ENCODE data around the gene HK1.
A peak's percentile ranks its signal among the peaks of the same experiment; 100 is the strongest.

Gene HK1

DNA sequence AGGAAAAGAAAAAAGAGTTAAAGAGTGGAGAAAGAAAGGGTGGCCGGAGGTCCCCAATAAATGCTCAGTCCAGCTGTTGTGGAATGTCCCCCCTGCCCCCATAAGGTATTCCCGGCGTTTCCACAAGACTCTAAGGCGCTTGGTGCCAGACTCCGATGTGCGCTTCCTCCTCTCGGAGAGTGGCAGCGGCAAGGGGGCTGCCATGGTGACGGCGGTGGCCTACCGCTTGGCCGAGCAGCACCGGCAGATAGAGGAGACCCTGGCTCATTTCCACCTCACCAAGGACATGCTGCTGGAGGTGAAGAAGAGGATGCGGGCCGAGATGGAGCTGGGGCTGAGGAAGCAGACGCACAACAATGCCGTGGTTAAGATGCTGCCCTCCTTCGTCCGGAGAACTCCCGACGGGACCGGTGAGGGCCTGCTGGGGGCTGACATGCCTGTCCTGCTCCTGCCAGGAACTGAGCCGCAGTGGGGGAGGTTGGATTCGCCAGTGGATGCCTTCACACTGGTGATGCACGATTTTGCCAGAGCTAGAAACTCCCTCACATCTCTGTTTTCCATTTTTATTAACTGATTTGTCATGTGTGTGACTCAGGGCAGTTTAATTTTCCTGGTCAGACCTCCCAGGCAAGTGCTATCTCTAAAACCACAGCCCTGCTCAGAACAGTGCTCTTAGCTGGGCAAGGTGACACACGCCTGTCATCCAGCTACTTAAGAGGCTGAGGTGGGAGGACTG is 104.3 kb downstream of the HK1 start:
- no peak for DNase-seq

GRCh38 chr10:69383558-69383957 is 105.3 kb downstream of the HK1 start:
- DNase-seq: no peak

GRCh38 chr10:69384320-69384719 is 106.0 kb downstream of the HK1 start:
- DNase-seq: no peak

- DNase-seq: no peak
Observed at GRCh38 chr10:69385454-69386350, 107.4 kb downstream of the HK1 start.

GRCh38 chr10:69387500-69387899 is 109.2 kb downstream of the HK1 start:
- no peak for DNase-seq

GRCh38 chr10:69388488-69388887 is 110.2 kb downstream of the HK1 start:
- DNase-seq: no peak

DNA sequence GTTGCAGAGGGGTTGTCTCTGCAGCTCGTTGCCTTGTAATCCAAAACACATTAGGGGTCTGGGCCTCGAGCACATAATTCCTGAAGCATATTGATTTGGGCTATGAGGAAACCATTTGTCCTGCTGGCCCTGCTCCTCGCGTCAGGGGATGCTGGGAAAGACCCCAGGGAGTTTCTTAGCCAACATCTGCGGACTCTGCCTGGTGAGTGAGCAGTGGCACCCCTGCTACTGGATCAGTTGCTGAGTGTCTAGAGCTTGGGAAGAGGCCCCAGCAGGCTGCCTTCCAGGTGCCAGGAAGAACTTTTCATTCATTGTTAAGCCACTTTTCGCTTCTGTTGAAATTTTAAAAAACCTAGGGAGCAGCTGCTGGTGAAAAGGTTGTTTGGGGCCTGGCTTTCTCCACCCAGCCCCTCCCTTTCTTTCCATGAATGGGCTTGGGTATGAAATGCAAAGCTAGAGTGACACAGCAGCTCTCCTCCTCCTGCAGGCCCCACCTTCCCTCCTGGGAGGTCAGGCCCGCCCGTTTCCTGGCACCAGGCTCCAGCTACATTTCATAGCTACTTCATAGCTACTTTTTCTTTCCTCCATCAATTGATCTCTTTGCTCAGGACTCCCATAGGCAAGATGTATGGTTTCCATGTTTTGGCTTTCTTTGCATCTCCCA is 111.7 kb downstream of the HK1 start:
- no peak for DNase-seq

- DNase-seq: no peak
Observed at GRCh38 chr10:69391158-69391557, 112.9 kb downstream of the HK1 start.

DNA sequence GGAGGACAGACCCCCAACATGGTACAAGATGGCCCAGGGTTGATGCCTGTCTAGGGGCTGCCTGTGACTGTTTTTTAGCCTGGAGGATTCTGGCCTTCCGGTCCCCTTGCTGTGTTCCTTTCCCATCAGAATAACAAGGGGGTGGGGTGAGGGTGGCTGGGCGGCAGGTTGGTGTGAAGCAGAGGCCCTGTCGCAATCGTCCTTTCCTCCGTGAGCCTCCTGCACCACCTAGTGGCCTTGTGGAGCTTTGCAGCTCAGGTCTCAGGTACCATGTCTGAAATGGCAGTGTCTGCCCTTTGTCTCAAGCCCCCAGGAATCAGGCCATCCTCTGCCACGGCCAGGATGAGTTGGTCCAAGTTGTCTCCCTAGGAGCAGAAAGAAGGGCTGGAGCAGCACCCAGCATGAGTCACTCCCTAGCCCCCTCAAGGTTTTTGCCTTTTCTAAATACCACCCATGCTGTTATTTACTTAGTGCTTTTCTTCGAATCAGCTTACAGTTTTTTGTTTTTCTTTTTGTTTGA is 114.2 kb downstream of the HK1 start:
- peak; percentile 79 to 80 for DNase-seq

DNA sequence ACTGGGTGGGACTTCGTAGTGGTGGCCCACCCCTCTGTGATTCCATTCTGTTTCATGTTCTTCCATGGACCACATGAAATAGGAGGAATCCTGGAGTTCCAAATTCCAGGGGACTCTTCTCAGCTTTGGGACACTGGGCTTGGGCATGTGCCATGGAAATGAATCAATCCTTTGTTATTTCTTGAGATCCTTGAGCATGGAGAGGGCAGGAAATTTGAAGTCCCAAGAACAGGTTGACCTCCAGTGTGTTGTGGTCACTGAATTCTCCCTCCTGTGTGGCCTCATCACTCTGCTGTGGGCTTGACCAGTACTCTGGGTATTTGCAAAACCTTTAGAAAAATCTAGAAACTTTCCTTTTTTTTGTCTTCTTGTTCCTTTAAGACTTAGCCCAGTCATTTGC is 115.7 kb downstream of the HK1 start:
- DNase-seq: no peak

GRCh38 chr10:69397972-69398371 is 119.7 kb downstream of the HK1 start:
- DNase-seq: no peak

GRCh38 chr10:69398466-69398865 is 120.2 kb downstream of the HK1 start:
- DNase-seq: no peak

GRCh38 chr10:69400936-69401335 is 122.6 kb downstream of the HK1 start:
- DNase-seq: no peak

DNA sequence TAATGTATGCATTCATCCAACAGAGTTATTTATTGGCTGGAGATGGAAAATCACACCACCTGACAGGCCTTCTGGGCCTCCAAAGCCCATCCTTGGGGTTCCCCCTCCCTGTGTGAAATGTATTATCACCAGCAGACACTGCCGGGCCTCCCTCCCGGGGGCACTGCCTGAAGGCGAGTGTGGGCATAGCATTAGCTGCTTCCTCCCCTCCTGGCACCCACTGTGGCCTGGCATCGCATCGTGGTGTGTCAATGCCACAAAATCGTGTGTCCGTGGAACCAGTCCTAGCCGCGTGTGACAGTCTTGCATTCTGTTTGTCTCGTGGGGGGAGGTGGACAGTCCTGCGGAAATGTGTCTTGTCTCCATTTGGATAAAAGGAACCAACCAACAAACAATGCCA is 123.1 kb downstream of the HK1 start:
- no peak for DNase-seq

- DNase-seq: no peak
Observed at GRCh38 chr10:69402386-69402785, 124.1 kb downstream of the HK1 start.

- no peak for DNase-seq
Observed at GRCh38 chr10:69403066-69403465, 124.8 kb downstream of the HK1 start.

GRCh38 chr10:69403519-69403918 is 125.2 kb downstream of the HK1 start:
- no peak for DNase-seq

DNA sequence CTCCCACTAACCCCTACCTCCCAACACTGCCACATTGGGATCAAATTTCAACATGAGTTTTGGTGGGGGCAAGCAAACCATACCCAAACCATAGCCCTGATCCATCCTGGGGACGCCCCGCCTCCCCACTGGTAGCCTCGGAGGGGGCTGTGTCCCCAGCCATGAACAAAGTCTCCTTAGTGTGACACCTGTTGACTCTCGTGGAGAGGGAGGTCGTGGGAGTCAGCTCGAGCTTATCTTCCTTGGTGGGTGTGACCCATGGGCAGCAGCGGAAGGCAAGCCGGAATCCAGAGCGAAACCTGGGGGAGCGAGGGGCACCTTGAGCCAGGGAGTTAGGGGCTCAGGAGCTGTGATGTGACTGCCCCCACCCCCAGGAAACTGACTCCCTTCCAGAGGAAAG is 126.5 kb downstream of the HK1 start:
- DNase-seq: no peak

- DNase-seq: no peak
Observed at GRCh38 chr10:69405221-69405620, 126.9 kb downstream of the HK1 start.

GRCh38 chr10:69406302-69406811 is 128.1 kb downstream of the HK1 start:
- no peak for DNase-seq

- DNase-seq: no peak
Observed at GRCh38 chr10:69406816-69407580, 128.7 kb downstream of the HK1 start.

DNA sequence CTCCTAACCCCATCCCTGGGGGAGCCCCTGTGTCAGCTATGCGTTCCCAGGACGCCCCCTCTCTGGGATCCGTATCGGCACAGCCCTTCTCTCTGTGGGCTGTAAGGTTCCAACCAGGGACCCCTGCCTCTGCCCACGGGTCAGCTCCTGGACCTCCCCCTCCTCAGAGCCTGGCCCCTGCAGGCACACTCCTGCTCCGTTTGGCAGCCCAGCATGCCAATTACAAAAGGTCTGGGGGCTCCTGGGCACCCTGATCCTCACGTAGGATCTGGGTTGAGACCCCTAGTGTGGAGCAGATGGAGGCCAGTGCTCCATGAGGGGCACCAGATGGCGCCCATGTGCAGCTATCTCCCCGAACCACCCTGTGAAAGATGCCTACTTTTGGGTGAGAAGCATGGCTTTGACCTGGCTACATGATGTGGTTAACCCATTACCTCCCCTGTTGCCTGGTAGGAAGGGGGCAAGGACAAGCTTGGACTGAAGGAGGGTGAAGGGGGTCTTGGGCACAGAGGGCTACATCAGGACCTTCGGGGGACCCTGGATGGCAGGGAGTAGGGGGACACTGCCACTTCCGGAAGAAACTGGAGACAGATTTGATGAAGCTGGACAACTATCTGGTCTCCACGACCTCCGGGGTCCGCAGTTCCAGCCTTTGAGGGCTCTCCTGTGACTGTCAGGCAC is 129.5 kb downstream of the HK1 start:
- no peak for DNase-seq

All from stimulated activated CD4-positive, alpha-beta T cell treated with anti-CD3 and anti-CD28 coated beads, Interleukin-2, amount 100 ng/mL, for 24 hours (primary cell).